ENCODE measurements around the gene SNAP29. TPM values are rescaled to one million over a fixed set of nuclear protein-coding genes. Genes with fewer than 3 reads are reported as not detected.
A peak's percentile ranks its signal among the peaks of the same experiment; 100 is the strongest.
"Not testable (repeated sequence)": the region's sequence is repeated elsewhere in the genome, so short reads cannot be mapped to it uniquely, and the experiment has no call there.

The SNAP29 gene
- total and polyA plus RNA-seq, 4 experiments from 2014 or later, result 18.8 to 27.8 (median 25.3) TPM

DNA sequence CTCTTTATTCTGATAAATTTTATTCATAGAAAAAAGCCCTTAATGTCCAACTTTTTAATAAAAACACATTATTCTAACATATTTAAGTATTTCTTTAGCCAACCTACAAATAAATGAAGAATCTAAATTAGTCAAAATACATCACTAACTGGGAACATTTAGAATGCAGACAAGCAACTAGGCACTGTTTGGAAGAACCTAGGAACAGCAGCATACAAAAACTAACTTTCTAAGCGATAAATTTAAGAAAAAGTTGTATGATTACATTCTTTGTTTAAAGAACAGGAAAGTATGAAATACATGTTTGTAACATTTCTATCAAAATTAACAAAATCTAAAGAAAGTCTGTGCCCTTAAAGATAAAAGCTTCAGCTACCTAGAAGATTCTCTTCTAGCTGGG, 35.5 kb upstream of the SNAP29 start:
- H3K4me1 ChIP-seq (ENCODE audit: insufficient read depth, low read length), result no peaks in the 10 kb centered on the region
- Mint-ChIP-seq H3K4me1 (no peaks in the 10 kb centered on the region), H3K27me3 (no peaks in the 10 kb centered on the region), H3K36me3 (peaks cover 55 to 71% of the 10 kb centered on the region in 2 donors), H3K9me3 (no peaks in the 10 kb centered on the region), H3K27ac (no peak overlapping the region), H3K4me3 (no peak overlapping the region)
- H3K27me3 ChIP-seq (ENCODE audit: insufficient read depth, low read length), result no peaks in the 10 kb centered on the region
- peaks cover 43% of the 10 kb centered on the region for H3K36me3 ChIP-seq (ENCODE audit: insufficient read depth, low read length)
- H3K27ac ChIP-seq (ENCODE audit: low read depth, low read length), result no peak overlapping the region
- no peak overlapping the region for H3K4me3 ChIP-seq (ENCODE audit: low read length in 2 of 2)
- ChIA-PET POLR2A (ENCODE audit: partially characterized antibody) (no interaction called here), CTCF (ENCODE audit: partially characterized antibody) (interaction anchor here (1.3 kb wide), 1 partner anchor 22 kb away, joined by 3 read pairs; no protein-coding TSS in a partner anchor)
- no peak for DNase-seq
- H3K9me3 ChIP-seq (ENCODE audit: control insufficient read depth in 1 of 2, low read length in 2 of 2), result no peaks in the 10 kb centered on the region
- intact Hi-C loops (cut with micrococcal nuclease), result no loop called here

DNA sequence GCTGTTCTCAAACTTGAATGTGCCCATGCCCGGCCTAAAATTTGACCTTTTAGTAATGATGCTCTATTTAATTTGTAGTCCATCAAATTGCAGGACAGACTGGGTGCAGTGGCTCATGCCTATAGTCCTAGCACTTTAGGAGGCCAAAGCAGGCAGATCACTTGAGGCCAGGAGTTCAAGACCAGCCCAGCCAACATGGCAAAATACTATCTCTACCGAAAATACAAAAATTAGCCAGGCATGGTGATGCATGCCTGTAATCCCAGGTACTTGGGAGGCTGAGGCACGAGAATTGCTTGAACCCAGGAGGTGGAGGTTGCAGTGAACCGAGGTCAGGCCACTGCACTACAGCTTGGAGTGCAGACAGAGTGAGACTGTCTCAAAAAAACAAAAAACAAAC, 33.6 kb upstream of the SNAP29 start:
- DNase-seq; H3K27me3 ChIP-seq (ENCODE audit: insufficient read depth, low read length); H3K9me3 Mint-ChIP-seq; POLR2A ChIA-PET (ENCODE audit: partially characterized antibody); H3K4me1 ChIP-seq (ENCODE audit: insufficient read depth, low read length); H3K9me3 ChIP-seq (ENCODE audit: control insufficient read depth in 1 of 2, low read length in 2 of 2); H3K27me3 Mint-ChIP-seq; intact Hi-C loops (cut with micrococcal nuclease); CTCF ChIA-PET (ENCODE audit: partially characterized antibody); H3K27ac ChIP-seq (ENCODE audit: low read depth, low read length); H3K4me3 ChIP-seq (ENCODE audit: low read length in 2 of 2); H3K4me1 Mint-ChIP-seq; H3K4me3 Mint-ChIP-seq: not testable (repeated sequence)
- peaks cover 52 to 71% of the 10 kb centered on the region in 2 donors for H3K36me3 Mint-ChIP-seq
- H3K27ac Mint-ChIP-seq, result peak overlapping the region in 2 of 7 donors; percentile 6 to 12
- peaks cover 27% of the 10 kb centered on the region for H3K36me3 ChIP-seq (ENCODE audit: insufficient read depth, low read length)

DNA sequence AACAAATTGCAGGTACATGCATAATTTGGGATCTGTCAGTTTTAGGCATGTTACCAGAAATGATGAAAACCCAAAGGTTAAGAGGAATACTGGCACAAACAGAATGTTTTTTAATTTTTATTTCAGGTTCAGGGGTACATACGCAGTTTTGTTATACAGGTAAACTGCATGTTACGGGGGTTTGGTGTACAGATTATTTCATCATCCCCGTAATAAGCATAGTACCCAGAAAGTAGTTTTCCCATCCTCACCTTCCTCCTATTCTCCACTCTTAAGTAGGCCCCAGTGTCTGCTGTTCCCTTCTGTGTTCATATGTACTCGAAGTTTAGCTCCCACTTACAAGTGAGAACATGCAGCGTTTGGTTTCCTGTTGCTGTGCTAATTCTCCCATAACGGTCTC, 33.2 kb upstream of the SNAP29 start:
- Mint-ChIP-seq H3K9me3 (no peaks in the 10 kb centered on the region), H3K27me3 (no peaks in the 10 kb centered on the region), H3K4me3 (no peak overlapping the region), H3K36me3 (peaks cover 52 to 70% of the 10 kb centered on the region in 2 donors), H3K27ac (peak overlapping the region in 1 of 7 donors; percentile 35), H3K4me1 (no peaks in the 10 kb centered on the region)
- intact Hi-C loops (cut with micrococcal nuclease), result no loop called here
- Histone ChIP-seq H3K27me3 (ENCODE audit: insufficient read depth, low read length) (no peaks in the 10 kb centered on the region), H3K4me1 (ENCODE audit: insufficient read depth, low read length) (no peaks in the 10 kb centered on the region), H3K36me3 (ENCODE audit: insufficient read depth, low read length) (peaks cover 27% of the 10 kb centered on the region), H3K27ac (ENCODE audit: low read depth, low read length) (no peak overlapping the region), H3K9me3 (ENCODE audit: control insufficient read depth in 1 of 2, low read length in 2 of 2) (no peaks in the 10 kb centered on the region), H3K4me3 (ENCODE audit: low read length in 2 of 2) (no peak overlapping the region)
- CTCF ChIA-PET (ENCODE audit: partially characterized antibody), result no interaction called here
- DNase-seq, result no peak
- POLR2A ChIA-PET (ENCODE audit: partially characterized antibody), result no interaction called here

DNA sequence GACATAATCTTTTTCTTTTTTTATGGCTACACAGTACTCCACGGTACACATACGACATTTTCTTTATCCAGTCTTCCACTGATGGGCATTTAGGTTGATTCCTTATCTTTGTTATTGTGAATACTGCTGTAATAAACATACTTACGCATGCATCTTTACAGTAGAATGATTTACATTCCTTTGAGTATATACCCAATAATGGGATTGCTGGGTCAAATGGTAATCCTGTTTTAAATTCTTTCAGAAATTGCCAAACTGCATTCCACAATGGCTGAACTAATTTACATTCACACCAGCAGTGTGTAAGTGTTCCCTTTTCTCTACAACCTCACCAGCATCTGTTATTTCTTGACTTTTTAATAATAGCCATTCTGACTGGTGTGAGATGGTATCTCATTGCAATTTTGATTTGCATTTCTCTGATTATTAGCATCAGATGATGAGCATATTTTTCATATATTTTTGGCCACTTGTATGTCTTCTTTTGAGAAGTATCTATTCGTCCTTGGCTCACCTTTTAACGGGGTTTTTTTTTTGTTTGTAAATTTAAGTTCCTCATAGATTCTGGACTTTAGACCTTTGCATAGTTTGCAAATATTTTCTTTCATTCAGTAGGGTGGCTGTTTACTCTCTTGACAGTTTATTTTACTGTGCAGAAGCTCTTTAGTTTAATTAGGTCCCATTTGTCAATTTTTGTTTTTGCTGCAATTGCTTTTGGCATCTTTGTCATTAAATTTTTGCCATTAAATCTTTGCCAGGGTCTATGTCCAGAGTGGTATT, 32.2 kb upstream of the SNAP29 start:
- H3K4me1 ChIP-seq (ENCODE audit: insufficient read depth, low read length); H3K27me3 ChIP-seq (ENCODE audit: insufficient read depth, low read length); H3K27me3 Mint-ChIP-seq; H3K9me3 ChIP-seq (ENCODE audit: control insufficient read depth in 1 of 2, low read length in 2 of 2); H3K27ac ChIP-seq (ENCODE audit: low read depth, low read length); DNase-seq; H3K4me1 Mint-ChIP-seq; intact Hi-C loops (cut with micrococcal nuclease); H3K9me3 Mint-ChIP-seq; H3K4me3 Mint-ChIP-seq; CTCF ChIA-PET (ENCODE audit: partially characterized antibody); H3K4me3 ChIP-seq (ENCODE audit: low read length in 2 of 2); POLR2A ChIA-PET (ENCODE audit: partially characterized antibody): not testable (repeated sequence)
- H3K27ac Mint-ChIP-seq, result peak overlapping the region in 1 of 7 donors; percentile 6
- peaks cover 31% of the 10 kb centered on the region for H3K36me3 ChIP-seq (ENCODE audit: insufficient read depth, low read length)
- H3K36me3 Mint-ChIP-seq, result peaks cover 53 to 73% of the 10 kb centered on the region in 2 donors

DNA sequence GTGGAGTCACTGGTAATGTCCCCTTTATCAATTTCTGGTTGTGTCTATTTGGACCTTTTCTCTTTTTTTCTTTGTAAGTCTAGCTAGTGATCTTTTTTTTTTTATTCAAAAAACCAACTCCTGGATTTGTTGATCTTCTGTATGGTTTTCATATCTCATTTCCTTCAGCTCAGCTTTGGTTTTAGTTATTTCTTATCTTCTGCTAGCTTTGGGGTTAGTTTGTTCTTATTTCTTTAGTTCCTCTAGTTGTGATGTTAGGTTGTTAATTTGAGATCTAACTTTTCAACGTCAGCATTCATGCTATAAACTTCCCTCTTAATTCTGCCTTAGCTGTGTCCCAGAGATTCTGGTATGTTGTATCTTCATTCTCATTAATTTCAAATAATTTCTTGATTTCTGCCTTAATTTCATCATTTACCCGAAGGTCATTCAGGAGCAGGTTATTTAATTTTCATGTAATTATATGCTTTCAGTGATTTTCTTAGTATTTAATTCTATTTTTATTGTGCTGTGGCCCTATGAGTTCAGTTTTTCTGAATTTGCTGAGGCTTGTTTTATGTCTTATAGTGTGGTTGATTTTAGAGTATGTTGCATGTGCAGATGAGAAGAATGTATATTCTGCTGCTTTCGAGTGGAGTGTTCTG, 29.2 kb upstream of the SNAP29 start:
- intact Hi-C loops (cut with micrococcal nuclease), result no loop called here
- Histone ChIP-seq H3K27ac (ENCODE audit: low read depth, low read length) (no peak overlapping the region), H3K9me3 (ENCODE audit: control insufficient read depth in 1 of 2, low read length in 2 of 2) (no peaks in the 10 kb centered on the region), H3K4me3 (ENCODE audit: low read length in 2 of 2) (no peak overlapping the region), H3K4me1 (ENCODE audit: insufficient read depth, low read length) (no peaks in the 10 kb centered on the region), H3K36me3 (ENCODE audit: insufficient read depth, low read length) (peaks cover 37% of the 10 kb centered on the region), H3K27me3 (ENCODE audit: insufficient read depth, low read length) (no peaks in the 10 kb centered on the region)
- Mint-ChIP-seq H3K9me3 (no peaks in the 10 kb centered on the region), H3K36me3 (peaks cover 56 to 76% of the 10 kb centered on the region in 2 donors), H3K4me3 (no peak overlapping the region), H3K27ac (peak overlapping the region in 1 of 7 donors; percentile 68), H3K27me3 (no peaks in the 10 kb centered on the region), H3K4me1 (no peaks in the 10 kb centered on the region)
- ChIA-PET POLR2A (ENCODE audit: partially characterized antibody) (no interaction called here), CTCF (ENCODE audit: partially characterized antibody) (no interaction called here)
- no peak for DNase-seq

DNA sequence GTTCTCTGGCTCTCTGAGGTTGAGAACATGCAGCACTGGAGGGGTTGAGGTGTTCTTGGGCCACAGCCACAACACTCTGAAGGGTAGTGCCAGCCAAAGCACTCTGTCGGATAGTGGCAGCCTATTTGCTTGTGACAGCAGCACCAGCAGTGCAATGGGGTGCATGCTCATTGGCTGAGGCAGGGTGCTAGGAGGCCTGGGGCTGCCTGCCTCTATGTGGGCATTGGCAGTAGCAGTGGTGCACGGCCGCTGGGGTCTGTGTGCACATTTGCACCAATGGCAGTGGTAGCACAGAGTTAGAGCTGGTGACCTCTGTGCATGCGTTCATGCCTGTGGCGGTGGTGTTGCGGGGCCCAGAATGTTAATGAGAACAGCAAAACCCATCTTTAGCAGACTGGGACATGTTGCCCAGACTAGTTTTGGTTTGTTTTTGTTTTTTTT, 25.6 kb upstream of the SNAP29 start:
- H3K4me3 ChIP-seq (ENCODE audit: low read length in 2 of 2), result no peak overlapping the region
- peak overlapping the region in 4 of 7 donors; percentile 45 to 76 (median 62) for H3K27ac Mint-ChIP-seq
- no peak overlapping the region for H3K27ac ChIP-seq (ENCODE audit: low read depth, low read length)
- H3K4me1 Mint-ChIP-seq, result peaks cover 2 to 6% (median 4%) of the 10 kb centered on the region in 4 donors
- ChIA-PET CTCF (ENCODE audit: partially characterized antibody) (no interaction called here), POLR2A (ENCODE audit: partially characterized antibody) (no interaction called here)
- peaks cover 32% of the 10 kb centered on the region for H3K36me3 ChIP-seq (ENCODE audit: insufficient read depth, low read length)
- no peak for DNase-seq
- H3K4me3 Mint-ChIP-seq, result no peak overlapping the region
- intact Hi-C loops (cut with micrococcal nuclease), result no loop called here
- peaks cover 6% of the 10 kb centered on the region for H3K4me1 ChIP-seq (ENCODE audit: insufficient read depth, low read length)
- H3K9me3 Mint-ChIP-seq, result no peaks in the 10 kb centered on the region
- H3K36me3 Mint-ChIP-seq, result peaks cover 36 to 52% of the 10 kb centered on the region in 2 donors
- no peaks in the 10 kb centered on the region for H3K9me3 ChIP-seq (ENCODE audit: control insufficient read depth in 1 of 2, low read length in 2 of 2)
- H3K27me3 Mint-ChIP-seq, result no peaks in the 10 kb centered on the region
- no peaks in the 10 kb centered on the region for H3K27me3 ChIP-seq (ENCODE audit: insufficient read depth, low read length)

DNA sequence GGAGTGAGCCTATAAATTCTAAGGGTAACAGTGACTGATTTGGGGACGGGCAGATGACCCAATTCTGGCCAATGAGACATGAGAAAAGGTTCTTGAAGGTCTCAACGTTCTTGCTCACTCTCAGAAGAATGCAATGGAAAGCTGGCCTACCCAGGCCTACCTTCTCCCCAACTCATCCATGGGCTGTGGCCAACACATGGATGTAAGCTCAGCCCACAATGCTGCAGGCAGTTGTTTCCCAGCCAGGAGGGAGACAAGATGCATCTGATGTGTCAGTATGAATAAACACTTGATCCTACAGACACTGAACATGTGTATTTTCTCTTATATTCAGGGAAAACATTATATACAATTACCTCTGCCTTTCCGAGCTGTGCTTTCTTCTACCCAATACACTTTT, 24.6 kb upstream of the SNAP29 start:
- H3K27me3 ChIP-seq (ENCODE audit: insufficient read depth, low read length), result no peaks in the 10 kb centered on the region
- CTCF ChIA-PET (ENCODE audit: partially characterized antibody), result no interaction called here
- peaks cover 6% of the 10 kb centered on the region for H3K4me1 ChIP-seq (ENCODE audit: insufficient read depth, low read length)
- no peak overlapping the region for H3K4me3 ChIP-seq (ENCODE audit: low read length in 2 of 2)
- DNase-seq, result no peak
- H3K27ac ChIP-seq (ENCODE audit: low read depth, low read length), result no peak overlapping the region
- Mint-ChIP-seq H3K9me3 (no peaks in the 10 kb centered on the region), H3K27me3 (no peaks in the 10 kb centered on the region), H3K4me1 (peaks cover 8 to 15% (median 9%) of the 10 kb centered on the region in 4 donors), H3K27ac (no peak overlapping the region), H3K4me3 (no peak overlapping the region), H3K36me3 (peaks cover 31 to 42% of the 10 kb centered on the region in 2 donors)
- intact Hi-C loops (cut with micrococcal nuclease), result no loop called here
- H3K36me3 ChIP-seq (ENCODE audit: insufficient read depth, low read length), result peaks cover 35% of the 10 kb centered on the region
- POLR2A ChIA-PET (ENCODE audit: partially characterized antibody), result interaction anchor here (0.6 kb wide), 1 partner anchor 45 kb away, joined by 3 read pairs; no protein-coding TSS in a partner anchor
- H3K9me3 ChIP-seq (ENCODE audit: control insufficient read depth in 1 of 2, low read length in 2 of 2), result no peaks in the 10 kb centered on the region
